Stimulated activated CD4-positive, alpha-beta T cell treated with anti-CD3 and anti-CD28 coated beads, Interleukin-2, amount 100 ng/mL, for 24 hours (primary cell): ENCODE results near the gene CACNA1G.

Experiments used
- DNase-seq, 2 donors: peaks; one replicate each; pipeline ENCODE4 v3.0.0-alpha.2; 2020

Gene CACNA1G

GRCh38 chr17:50534222-50534978, 26.1 kb upstream of the CACNA1G start:
- peak in 1 of 2 donors; percentile 48 for DNase-seq

GRCh38 chr17:50534979-50535326, 25.6 kb upstream of the CACNA1G start:
- DNase-seq: no peak

DNA sequence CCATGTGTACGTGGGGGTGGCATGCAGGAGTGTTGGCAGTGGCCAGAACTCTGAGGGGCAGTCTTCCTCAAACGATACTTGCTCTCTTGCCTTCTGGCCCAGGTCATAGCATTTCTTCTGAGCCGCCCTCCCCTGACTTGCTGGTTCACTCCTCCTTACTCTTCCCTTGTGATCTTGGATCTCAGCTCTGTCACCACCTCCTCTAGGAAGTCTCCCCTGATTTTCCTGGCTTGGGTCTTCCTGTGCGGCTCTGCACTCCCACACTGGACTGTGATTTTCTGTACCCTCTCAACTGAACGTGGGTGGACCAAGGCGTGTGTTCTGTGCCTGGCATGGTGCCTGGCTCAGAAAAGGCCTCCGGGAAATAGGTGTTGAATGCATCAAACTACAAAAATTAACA, 25.1 kb upstream of the CACNA1G start:
- no peak for DNase-seq

DNA sequence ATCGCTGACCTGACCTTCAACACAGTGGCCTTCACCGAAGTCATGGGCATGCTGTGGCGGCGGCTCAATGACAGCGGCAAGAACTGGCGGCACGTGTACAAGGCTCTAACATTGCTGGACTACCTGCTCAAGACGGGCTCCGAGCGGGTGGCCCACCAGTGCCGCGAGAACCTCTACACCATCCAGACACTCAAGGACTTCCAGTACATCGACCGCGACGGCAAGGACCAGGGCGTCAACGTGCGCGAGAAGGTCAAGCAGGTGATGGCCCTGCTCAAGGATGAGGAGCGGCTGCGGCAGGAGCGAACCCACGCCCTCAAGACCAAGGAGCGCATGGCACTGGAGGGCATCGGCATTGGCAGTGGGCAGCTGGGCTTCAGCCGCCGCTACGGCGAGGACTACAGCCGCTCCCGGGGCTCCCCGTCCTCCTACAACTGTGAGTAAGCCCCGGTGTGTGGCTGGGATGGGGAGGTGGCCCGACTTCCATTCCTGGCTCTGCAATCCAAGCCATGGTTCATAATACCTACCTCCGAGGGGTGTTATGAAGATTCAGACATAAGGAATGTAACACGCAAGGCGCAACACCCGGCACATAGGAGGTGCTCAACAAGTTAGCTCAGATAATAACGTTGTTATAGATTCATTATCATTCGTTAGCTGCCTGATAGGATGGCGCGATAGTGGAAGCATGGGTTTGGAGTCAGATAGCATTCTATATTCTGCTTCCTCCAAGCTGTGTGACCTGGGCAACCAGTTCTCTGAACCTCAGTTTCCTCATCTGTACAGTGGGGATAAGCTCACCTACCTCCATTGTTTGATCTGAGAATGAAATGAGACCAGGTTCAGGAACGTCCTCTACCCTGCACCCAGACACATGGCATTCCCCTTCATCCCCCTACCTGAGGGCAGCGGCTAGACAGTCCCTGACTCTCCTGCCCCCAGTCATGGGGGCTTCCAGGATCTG, 23.6 kb upstream of the CACNA1G start:
- DNase-seq: no peak

DNA sequence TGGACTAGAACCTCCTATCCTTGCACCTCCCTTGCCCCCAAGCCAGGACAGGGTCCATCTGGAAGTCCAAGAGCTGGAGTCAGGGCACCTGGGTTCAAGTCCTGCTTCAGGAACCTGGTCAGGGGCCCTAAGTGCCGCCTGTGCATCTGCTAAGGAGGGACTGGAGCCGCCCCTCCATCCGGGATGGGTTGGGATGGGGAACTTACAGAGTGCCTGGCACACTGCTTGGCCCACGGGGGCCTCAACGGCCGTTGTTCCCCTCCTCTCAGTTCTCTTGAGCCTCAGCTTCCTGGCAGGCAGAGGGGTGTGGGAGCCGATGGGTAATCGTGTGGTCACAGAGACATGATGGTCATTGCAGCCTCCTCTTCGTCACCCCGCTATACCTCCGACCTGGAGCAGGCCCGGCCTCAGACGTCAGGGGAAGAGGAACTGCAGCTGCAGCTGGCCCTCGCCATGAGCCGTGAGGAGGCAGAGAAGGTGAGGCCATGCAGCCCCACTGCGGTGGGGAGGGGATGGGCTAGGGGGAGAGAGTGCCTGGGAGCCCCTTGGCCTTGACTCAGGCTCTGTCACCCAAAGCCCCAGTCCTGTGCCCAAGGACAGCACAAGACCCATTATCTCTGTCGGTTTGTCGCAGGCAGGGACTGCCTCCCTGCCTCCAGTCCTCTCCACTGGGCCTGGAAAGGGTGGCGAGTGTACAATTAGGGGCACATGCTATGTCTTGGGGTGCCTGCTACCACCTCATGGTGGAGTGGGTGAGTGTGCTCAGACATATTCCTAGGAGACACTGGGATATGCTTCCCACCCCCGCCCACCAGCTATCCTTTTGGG, 22.6 kb upstream of the CACNA1G start:
- DNase-seq: no peak

DNA sequence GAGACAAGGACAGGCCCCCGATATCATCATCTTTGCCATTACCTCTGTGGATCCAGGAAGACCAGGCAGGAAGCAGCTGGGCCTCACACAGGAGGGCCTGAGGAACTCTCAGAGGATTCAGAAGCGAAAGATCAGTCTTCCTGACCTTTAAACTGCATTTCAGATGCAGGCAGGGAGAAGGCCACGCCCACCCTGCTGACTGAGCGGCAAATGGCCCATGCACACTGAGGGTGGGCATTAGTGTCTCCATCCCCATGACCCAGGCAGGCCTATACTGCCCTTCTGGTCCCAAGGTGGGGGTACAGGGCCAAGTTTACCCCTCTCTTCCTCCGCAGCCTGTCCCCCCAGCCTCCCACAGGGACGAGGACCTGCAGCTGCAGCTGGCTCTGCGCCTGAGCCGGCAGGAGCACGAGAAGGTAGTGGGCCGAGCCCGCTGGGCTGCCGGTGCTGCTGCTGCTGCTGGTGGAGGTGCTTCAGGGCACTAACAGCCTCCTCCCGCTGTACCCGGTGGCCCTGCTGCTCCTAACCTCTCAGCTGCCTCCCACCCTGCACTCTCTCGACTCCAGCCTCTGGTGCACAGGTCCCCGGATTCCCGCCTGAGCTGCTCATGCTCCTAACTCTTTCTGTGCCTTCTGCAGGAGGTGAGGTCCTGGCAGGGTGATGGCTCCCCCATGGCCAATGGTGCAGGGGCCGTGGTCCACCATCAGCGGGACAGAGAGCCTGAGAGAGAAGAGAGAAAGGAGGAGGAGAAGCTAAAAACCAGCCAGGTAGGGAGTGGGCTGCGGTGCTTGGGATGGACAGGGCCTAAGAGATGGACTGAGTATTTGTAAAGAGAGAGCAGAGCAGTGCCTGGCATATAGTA, 21.7 kb upstream of the CACNA1G start:
- DNase-seq: no peak

- DNase-seq: no peak
Measured at GRCh38 chr17:50539762-50540559, 20.6 kb upstream of the CACNA1G start.

DNA sequence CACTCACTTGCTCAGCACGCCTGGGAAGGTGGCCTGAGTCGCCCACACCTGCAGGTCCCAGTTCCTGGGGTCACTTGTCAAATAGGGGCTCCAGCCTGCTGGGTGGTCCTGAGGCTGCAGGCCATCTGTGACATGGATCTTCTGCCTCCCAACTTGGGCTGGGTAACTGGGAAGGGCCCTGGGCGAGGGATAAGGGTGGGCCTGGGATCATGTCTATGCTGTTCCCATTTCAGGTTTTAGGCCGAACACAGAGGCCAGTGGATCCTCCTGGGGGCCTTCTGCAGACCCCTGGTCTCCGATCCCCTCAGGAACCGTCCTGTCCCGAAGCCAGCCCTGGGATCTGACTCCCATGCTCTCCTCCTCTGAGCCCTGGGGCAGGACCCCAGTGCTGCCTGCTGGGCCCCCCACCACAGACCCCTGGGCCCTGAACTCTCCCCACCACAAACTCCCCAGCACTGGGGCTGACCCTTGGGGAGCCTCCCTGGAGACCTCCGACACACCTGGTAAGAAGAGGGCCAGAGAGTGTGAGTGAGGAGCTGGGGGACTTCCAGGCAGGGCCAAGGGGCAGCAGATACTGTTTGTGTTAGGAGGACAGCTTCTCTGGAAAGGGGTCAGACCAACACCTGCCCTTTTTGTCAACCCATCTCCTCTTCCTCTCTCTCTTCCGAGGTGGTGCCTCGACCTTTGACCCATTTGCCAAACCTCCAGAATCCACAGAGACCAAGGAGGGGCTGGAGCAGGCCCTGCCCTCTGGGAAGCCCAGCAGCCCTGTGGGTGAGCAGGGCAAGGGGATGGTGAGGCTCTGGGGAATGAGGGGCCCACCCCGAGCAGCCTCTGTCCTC, 19.7 kb upstream of the CACNA1G start:
- no peak for DNase-seq

- DNase-seq: no peak
Measured at GRCh38 chr17:50541402-50541715, 19.2 kb upstream of the CACNA1G start.

DNA sequence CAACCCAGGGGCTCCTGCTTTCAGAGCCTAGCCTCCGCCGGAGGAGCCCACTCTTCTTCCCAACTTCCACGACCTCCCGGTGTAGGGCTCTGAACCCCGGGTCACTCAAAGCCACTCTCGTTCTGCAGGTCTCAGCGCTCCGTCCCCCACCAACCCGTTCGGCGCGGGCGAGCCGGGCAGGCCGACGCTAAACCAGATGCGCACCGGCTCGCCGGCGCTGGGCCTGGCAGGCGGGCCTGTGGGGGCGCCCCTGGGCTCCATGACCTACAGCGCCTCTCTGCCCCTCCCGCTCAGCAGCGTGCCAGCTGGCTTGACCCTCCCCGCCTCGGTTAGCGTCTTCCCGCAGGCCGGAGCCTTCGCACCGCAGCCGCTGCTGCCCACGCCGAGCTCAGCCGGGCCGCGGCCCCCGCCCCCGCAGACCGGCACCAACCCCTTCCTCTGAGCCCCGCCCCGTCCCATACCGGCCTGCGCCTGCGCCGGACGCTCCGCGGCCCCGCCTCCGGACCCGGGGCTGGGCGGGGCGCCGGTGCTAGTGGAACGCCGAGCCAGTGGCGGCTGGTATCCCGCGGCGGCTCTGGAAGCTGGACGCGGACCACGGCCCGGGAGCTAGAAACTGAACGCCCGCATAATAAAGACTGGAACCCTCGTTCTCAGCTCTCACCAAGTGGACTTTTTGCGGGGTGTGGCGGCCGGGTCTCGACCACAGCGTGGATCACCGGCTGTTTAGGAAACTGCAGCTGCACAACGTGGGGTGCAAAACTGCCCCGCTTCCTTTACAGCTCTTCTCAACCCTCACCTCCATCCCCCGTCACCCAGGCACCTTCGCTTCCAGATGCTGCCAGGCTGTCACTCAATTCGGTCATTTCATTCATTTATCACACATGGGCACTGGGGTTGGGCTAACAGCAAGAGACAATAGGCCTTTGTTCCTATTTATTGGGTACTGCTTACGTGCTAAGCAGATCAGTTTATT, 18.5 kb upstream of the CACNA1G start:
- peak; percentile 87 to 91 for DNase-seq

DNA sequence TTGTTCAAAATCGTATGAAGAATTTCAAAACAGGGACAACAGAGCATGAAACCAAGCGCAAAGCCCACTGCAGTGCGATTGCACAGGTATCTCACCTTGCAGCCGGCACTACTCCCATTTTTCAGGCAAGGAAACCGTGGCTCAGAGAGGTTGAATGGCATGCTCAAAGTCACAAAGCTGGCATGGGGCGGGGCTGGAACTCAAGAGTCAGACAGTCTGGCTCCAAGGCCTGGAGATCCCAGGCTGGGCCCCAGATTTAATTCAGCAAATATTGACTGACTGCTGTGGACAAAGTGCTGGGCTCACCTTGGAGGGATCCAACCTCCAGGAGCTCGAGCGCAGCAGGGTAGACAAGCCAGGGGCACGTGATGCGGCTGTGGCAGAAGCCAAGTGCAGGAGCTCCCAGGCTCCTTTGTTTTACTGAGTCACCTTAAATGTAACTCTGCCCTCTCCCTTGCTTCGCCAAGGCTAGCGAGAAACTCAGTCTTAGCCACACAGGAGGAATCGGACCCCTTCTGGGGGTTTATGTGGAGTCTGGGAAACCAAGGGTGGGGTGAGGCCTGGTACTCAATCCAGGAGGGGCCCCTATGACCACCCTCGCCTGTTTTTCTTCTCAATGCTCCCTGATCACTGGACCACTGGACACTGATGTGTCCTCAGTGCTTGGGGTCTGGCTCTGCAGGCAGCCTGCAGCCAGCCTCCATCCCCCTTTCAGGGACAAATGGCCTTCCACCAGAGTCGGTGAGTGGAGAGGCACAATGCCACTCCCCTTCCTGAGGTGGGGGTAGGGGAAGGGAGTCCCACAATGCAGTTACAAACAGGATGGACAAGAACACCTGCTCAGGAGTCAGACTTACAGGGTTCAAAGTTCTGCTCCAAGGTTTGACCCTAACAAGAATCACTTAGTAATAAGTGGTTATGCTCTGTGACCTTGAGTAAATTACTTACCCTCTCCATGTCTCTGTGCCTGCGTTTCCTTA, 17.4 kb upstream of the CACNA1G start:
- no peak for DNase-seq

GRCh38 chr17:50544516-50544915, 16.0 kb upstream of the CACNA1G start:
- no peak for DNase-seq

DNA sequence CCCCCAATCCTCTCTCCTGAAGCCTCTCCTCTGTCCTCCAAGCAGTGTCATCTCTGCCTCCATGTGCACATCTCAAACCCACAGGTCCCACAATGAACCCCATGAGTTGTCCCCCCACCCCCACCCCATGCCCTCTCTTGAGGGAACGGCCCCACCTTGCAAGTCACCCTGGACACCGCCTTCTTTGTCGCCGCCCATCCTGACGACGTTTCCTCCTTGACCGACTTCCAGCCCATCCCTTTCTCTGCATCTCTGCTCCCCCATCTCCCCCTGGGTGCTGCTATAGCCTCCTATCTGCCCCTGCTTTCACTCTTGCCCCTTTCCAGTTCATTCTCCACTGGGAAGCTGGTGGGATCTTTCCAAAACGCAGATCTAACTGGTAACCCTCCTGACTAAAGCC, 15.2 kb upstream of the CACNA1G start:
- no peak for DNase-seq

DNA sequence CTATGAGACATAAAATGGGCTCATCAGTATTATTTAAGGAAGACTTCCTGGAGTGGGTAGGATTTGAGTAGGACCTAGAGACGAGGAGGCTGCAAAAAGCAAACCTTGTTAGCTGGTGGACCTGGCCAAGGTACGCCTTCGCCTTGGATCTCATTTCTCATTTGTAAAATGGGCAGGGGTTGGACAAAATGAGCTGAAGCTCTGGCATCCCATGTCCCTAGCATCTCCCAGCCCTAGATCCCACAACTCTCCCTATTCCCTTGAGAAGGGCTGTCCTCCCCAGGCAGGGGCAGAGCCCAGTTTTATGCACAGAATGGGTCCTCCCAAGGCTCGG, 13.8 kb upstream of the CACNA1G start:
- no peak for DNase-seq

GRCh38 chr17:50547035-50547735, 13.3 kb upstream of the CACNA1G start, which contains the start of gene SPATA20:
SPATA20 (plus strand) TSS chr17:50547174; CDS start chr17:50547209, 35 bp downstream.
- DNase-seq: peak; percentile 86 to 91

- no peak for DNase-seq
Measured at GRCh38 chr17:50547736-50548083, 12.8 kb upstream of the CACNA1G start.

DNA sequence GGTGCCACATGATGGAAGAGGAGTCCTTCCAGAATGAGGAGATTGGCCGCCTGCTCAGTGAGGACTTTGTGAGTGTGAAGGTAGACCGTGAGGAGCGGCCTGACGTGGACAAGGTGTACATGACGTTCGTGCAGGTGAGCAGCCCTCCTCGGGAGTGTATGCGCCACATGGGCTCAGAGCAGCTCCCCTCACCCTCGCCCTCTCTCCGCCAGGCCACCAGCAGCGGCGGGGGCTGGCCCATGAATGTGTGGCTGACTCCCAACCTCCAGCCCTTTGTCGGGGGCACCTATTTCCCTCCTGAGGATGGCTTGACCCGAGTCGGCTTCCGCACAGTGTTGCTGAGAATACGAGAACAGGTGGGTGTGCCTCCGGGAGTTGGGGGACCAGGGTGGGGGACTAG, 11.7 kb upstream of the CACNA1G start:
- no peak for DNase-seq
